K562 (cell line): ENCODE data around the gene TJP3. TPM values are rescaled to one million over a fixed set of nuclear protein-coding genes. Genes with fewer than 3 reads are reported as not detected.

Experiments used
- ATAC-seq: fragments of 200-7000 bp; cut with Tn5 transposase; 3 replicates; pipeline ENCODE4 v1.9.1; 2020; ENCODE audit warnings: moderate library complexity
- BruUV-seq: library from RNA; stranded (reverse); fragments of 400-500 nt; replicated peaks from 2 replicates; lab custom pipeline; 2021; lab: Mats Ljungman, UMichigan
- CTCF ChIA-PET: fragments of 300-600 bp; formaldehyde crosslinking; extraction: SDS; loops from one replicate; lab custom pipeline; 2021; ENCODE audit warnings: low intra/inter-chr PET ratio; lab: Yijun Ruan, JAX
- POLR2A ChIA-PET: fragments of 300-600, 350-650 bp; sonication (Branson Sonifier 250); formaldehyde crosslinking; extraction: SDS; loops from one replicate; lab custom pipeline; 2021; ENCODE audit warnings: antibody characterized with exemption, inconsistent platforms; lab: Yijun Ruan, JAX
- DNase-seq, 4 experiments: peaks; one replicate each; pipeline versions ENCODE4 v3.0.0 to v3.0.0-alpha.2; 2011 to 2018; ENCODE audit warnings: low spot score in 3 of 4, mixed read lengths in 3 of 4; ENCODE audit errors: extremely low read depth in 1 of 4
- FAIRE-seq: peaks from 2 replicates; lab custom pipeline; 2011; peaks lifted over from hg19 to GRCh38; lab: Jason Lieb, UNC
- H2AFZ ChIP-seq: 2 replicates; pipeline ENCODE4 v1.6.0; 2011; ENCODE audit warnings: low read depth, low read length, control low read depth, inconsistent platforms
- H3K27ac ChIP-seq: fragments of 200-600 bp; 3 replicates; pipeline ENCODE4 v1.8.0; 2011; ENCODE audit warnings: low read depth, mild to moderate bottlenecking, control low read depth, inconsistent platforms, low read length, moderate library complexity, mixed read lengths; ENCODE audit errors: extremely low read depth
- H3K27me3 ChIP-seq, 2 experiments: fragments of 300-600 bp in 1 of 2; 2 replicates in 1 of 2; 3 replicates in 1 of 2; pipeline versions ENCODE4 v1.6.0 to v1.8.0; 2011; ENCODE audit warnings: inconsistent platforms in 2 of 2, low read length in 2 of 2, mild to moderate bottlenecking in 1 of 2, mixed read lengths in 1 of 2, moderate library complexity in 1 of 2; ENCODE audit not compliant: control insufficient read depth in 2 of 2, insufficient read depth in 2 of 2
- H3K36me3 ChIP-seq: fragments of 300-600 bp; 3 replicates; pipeline ENCODE4 v1.8.0; 2011; ENCODE audit warnings: mild to moderate bottlenecking, low read length, inconsistent platforms; ENCODE audit not compliant: control insufficient read depth, insufficient read depth
- H3K4me1 ChIP-seq, 2 experiments: fragments of 200-600 bp in 1 of 2; replicated peaks in 1 of 2; 2 replicates in 1 of 2; 3 replicates in 1 of 2; pipeline versions ENCODE4 v1.5.1 to v1.8.0; 2011; ENCODE audit warnings: inconsistent platforms in 2 of 2, low read length in 2 of 2, mild to moderate bottlenecking in 1 of 2, mixed read lengths in 1 of 2, moderate library complexity in 1 of 2; ENCODE audit not compliant: control insufficient read depth in 2 of 2, insufficient read depth in 2 of 2
- H3K4me2 ChIP-seq: 2 replicates; pipeline ENCODE4 v1.6.1; 2011; ENCODE audit warnings: low read length, control low read depth, inconsistent platforms, mixed read lengths; ENCODE audit not compliant: insufficient read depth
- H3K4me3 ChIP-seq: fragments of 200-600 bp; sonication (generic), shearing (Covaris generic); 2 replicates; pipeline ENCODE4 v1.5.1; 2016; ENCODE audit warnings: control low read depth, inconsistent platforms
- H3K79me2 ChIP-seq: fragments of 200-600 bp; 3 replicates; pipeline ENCODE4 v1.8.0; 2011; ENCODE audit warnings: low read length, inconsistent platforms; ENCODE audit not compliant: control insufficient read depth, insufficient read depth
- H3K9ac ChIP-seq, 2 experiments: 2 replicates each; pipeline versions ENCODE4 v1.6.0 to v1.6.1; 2011; ENCODE audit warnings: low read depth in 2 of 2, low read length in 2 of 2, control low read depth in 1 of 2, inconsistent platforms in 1 of 2, mild to moderate bottlenecking in 1 of 2, mixed read lengths in 1 of 2; ENCODE audit not compliant: insufficient read depth in 1 of 2
- H3K9me1 ChIP-seq: one replicate; pipeline ENCODE4 v1.6.0; 2011; ENCODE audit warnings: inconsistent platforms, mild to moderate bottlenecking, low read length, moderate library complexity; ENCODE audit not compliant: control insufficient read depth, insufficient read depth
- H3K9me3 ChIP-seq: replicated peaks from 2 replicates; pipeline ENCODE4 v1.5.1; 2011; ENCODE audit warnings: low read depth, low read length, inconsistent platforms; ENCODE audit not compliant: control insufficient read depth, insufficient read depth
- H4K20me1 ChIP-seq: replicated peaks from 2 replicates; pipeline ENCODE4 v1.6.1; 2011; ENCODE audit warnings: low read length, inconsistent platforms, mixed read lengths; ENCODE audit not compliant: control insufficient read depth, insufficient read depth
- EP300 ChIP-seq: IDR thresholded peaks from 2 replicates; pipeline ENCODE4 v1.6.1; 2012; ENCODE audit warnings: low read length, improper control_type of control experiment
- HNRNPUL1 ChIP-seq: fragments of 200-400 bp; formaldehyde crosslinking; IDR thresholded peaks from 2 replicates; pipeline ENCODE4 v1.6.1; 2017; ENCODE audit warnings: low read length
- NFIC ChIP-seq: fragments of 450-650 bp; IDR thresholded peaks from 2 replicates; pipeline ENCODE4 v1.6.1; 2017; ENCODE audit warnings: mild to moderate bottlenecking, inconsistent platforms
- RFX1 ChIP-seq: fragments of 450-650 bp; IDR thresholded peaks from 2 replicates; pipeline ENCODE4 v1.6.1; 2016; ENCODE audit warnings: mild to moderate bottlenecking, moderate library complexity
- ZFP36 ChIP-seq: fragments of 150-350 bp; IDR thresholded peaks from 2 replicates; pipeline ENCODE4 v1.6.1; 2018; ENCODE audit warnings: low read length, low read depth; ENCODE audit not compliant: partially characterized antibody
- WGBS: fragments of 100-300 bp; shearing (Covaris generic); methylation state at CpG from one replicate; pipeline ENCODE4 v1.1.6; 2016; ENCODE audit warnings: low coverage, mixed read lengths; ENCODE audit not compliant: insufficient coverage; ENCODE audit errors: missing lambda C conversion rate; 5-methylcytosine and 5-hydroxymethylcytosine counted together
- in situ Hi-C: fragments of 300-500 bp; cut with MboI; formaldehyde crosslinking; loops from 4 replicates; pipeline ENCODE4 v1.15.0; 2018; ENCODE audit warnings: inconsistent platforms, mixed read lengths
- intact Hi-C: fragments of 100-400 bp; cut with micrococcal nuclease; formaldehyde crosslinking; loops from 2 replicates; pipeline ENCODE4 v1.14.2; 2022
- polyA plus RNA-seq, 8 experiments: library from polyadenylated mRNA; depleted of rRNA in 4 of 8; stranded (reverse) in 5 of 8; unstranded in 3 of 8; fragments of >200 nt; fragmentation: Nextera tagmentation in 2 of 8; fragmentation: Illumina TruSeq in 1 of 8; extraction: Ambion mirVana in 2 of 8; extraction: Trizol in 1 of 8; gene quantifications; 2 replicates each; pipeline versions ENCODE4 v1.2.1 to v1.2.3, GENCODE V29; 2011 to 2014; ENCODE audit warnings: inconsistent platforms in 1 of 8, missing spikeins in 1 of 8
- total RNA-seq, 7 experiments: library from RNA; depleted of rRNA in 6 of 7; stranded (reverse); fragments of >200 nt in 6 of 7; fragmentation: Illumina TruSeq in 2 of 7; extraction: Trizol in 2 of 7; gene quantifications; 2 replicates each; pipeline versions ENCODE4 v1.2.1 to v1.2.3, GENCODE V29; 2011 to 2021; ENCODE audit warnings: low replicate concordance in 1 of 7

The TJP3 gene
- total and polyA plus RNA-seq, 9 of the 15 experiments (the other 6 are each of a cell fraction or from before 2014, with no cell fraction given): 0.11 to 2.4 (median 0.57) TPM; not detected in 1

GRCh38 chr19:3723883-3724282, 15.7 kb downstream of the TJP3 start:
- H3K9ac ChIP-seq: no peak overlapping the region
- FAIRE-seq: no peak
- 20% methylated on average over 8 of the region's 8 CpGs for WGBS
- H4K20me1 ChIP-seq: no peaks in the 10 kb centered on the region
- no peaks in the 10 kb centered on the region for H3K27me3 ChIP-seq
- ChIA-PET POLR2A (no interaction called here), CTCF (interaction anchor here (0.6 to 1.0 kb wide), 2 partner anchors 98 to 428 kb away, joined by 3 read pairs; no protein-coding TSS in a partner anchor)
- H3K79me2 ChIP-seq: no peaks in the 10 kb centered on the region
- DNase-seq: no peak
- peaks cover 7 to 32% of the 10 kb centered on the region in 2 experiments; a peak in 3 of 5 replicates for H3K4me1 ChIP-seq
- H3K9me1 ChIP-seq: no peaks in the 10 kb centered on the region
- H3K36me3 ChIP-seq: no peaks in the 10 kb centered on the region
- H3K27ac ChIP-seq: no peak overlapping the region
- intact Hi-C loops: loop anchor here (5.0 kb wide), 2 partner anchors 98 to 123 kb away; no protein-coding TSS in a partner anchor
- in situ Hi-C loops: no loop called here
- TF ChIP-seq ZFP36 (peak; percentile 83), RFX1 (peak; percentile 72; the same call in 1 of the 2 replicates), EP300 (no peak)
- H3K4me2 ChIP-seq: no peak overlapping the region
- no TSS peak for BruUV-seq
- ATAC-seq: no peak
- no peaks in the 10 kb centered on the region for H3K9me3 ChIP-seq
- H2AFZ ChIP-seq: no peak overlapping the region
- no peak overlapping the region for H3K4me3 ChIP-seq

- no peak for FAIRE-seq
- Histone ChIP-seq H3K4me1 (peaks cover 7 to 31% of the 10 kb centered on the region in 2 experiments; a peak in 3 of 5 replicates), H4K20me1 (no peaks in the 10 kb centered on the region), H3K36me3 (no peaks in the 10 kb centered on the region), H2AFZ (no peak overlapping the region), H3K27ac (no peak overlapping the region), H3K79me2 (no peaks in the 10 kb centered on the region), H3K9me1 (no peaks in the 10 kb centered on the region), H3K4me3 (no peak overlapping the region), H3K27me3 (no peaks in the 10 kb centered on the region), H3K9me3 (no peaks in the 10 kb centered on the region), H3K4me2 (no peak overlapping the region), H3K9ac (no peak overlapping the region)
- DNase-seq: no peak
- no peak for ATAC-seq
- in situ Hi-C loops (no loop called here), intact Hi-C loops (no loop called here)
- TF ChIP-seq ZFP36 (peak; percentile 29), NFIC (peak; percentile 79), HNRNPUL1 (no peak)
- ChIA-PET CTCF (no interaction called here), POLR2A (interaction anchor here (0.6 to 0.8 kb wide), 3 partner anchors 9 to 704 kb away, joined by 3 to 4 read pairs (median 3); no protein-coding TSS in a partner anchor)
- no TSS peak for BruUV-seq
- WGBS: 63% methylated on average over 2 of the region's 3 CpGs
These were observed 16.9 kb downstream of the TJP3 start for GRCh38 chr19:3725121-3725520.
